A673 (cell line): Measurements from ENCODE around the gene PLA2G12A.

Experiments used
- CTCF ChIP-seq: fragments of 300-800, 200-600 bp; sonication (generic); conservative IDR thresholded peaks from 2 replicates; pipeline ENCODE4 v1.5.1; 2017; ENCODE audit warnings: low read depth, mild to moderate bottlenecking, antibody characterized with exemption, low read length, moderate library complexity, mixed read lengths
- EZH2 ChIP-seq: fragments of 200-600 bp; sonication (generic); IDR thresholded peaks from 2 replicates; pipeline ENCODE4 v1.6.1; 2017; ENCODE audit warnings: borderline replicate concordance, low read depth, mild to moderate bottlenecking, mixed read lengths, antibody characterized with exemption, low read length; ENCODE audit not compliant: poor library complexity, severe bottlenecking

GRCh38 chr4:109764376-109764775 is 34.5 kb upstream of the PLA2G12A start:
- TF ChIP-seq CTCF = no peak
- no peak for TF ChIP-seq EZH2
